ENCODE measurements around the gene COL25A1.

The COL25A1 gene

GRCh38 chr4:109214622-109215301, 87.7 kb downstream of the COL25A1 start:
- no peak for DNase-seq (ENCODE audit: low spot score)

DNA sequence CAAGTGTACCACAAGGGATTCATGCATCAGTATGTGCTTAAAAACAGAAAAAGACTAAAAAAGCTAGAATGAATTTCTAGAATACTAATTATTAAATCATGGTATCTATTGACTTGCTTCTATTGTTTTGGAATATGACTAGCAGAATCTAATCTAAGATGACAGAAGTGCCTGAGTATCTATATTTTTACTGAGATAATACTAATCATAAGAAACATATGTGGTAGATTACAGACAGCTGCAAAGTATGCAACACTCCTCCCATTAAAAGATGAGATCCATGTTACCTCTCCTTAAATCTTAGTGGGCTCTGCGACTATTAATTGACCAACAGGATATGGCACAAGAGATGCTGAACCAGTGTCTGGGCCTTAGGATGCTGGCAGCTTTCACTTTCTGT, 89.4 kb downstream of the COL25A1 start:
- DNase-seq (ENCODE audit: low spot score), result no peak

DNA sequence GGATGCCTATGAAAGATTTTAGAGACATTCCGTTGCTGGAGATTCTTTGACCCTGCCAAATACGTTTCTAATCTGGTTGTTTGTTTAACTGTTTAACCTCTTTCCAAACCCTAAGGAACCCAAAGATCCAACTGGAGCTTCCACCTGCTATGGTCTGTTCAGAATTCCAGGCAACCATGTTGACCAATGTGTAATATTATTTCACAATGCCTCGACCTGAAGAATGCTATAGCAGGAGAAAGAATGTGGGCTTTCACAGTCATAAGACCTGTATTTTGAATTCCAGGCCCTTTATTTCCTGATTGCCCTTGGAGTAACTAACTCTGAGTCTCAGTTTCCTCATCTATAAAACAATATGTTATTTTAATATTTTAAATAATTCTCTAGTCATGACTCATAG, 90.8 kb downstream of the COL25A1 start:
- no peak for DNase-seq (ENCODE audit: low spot score)

DNA sequence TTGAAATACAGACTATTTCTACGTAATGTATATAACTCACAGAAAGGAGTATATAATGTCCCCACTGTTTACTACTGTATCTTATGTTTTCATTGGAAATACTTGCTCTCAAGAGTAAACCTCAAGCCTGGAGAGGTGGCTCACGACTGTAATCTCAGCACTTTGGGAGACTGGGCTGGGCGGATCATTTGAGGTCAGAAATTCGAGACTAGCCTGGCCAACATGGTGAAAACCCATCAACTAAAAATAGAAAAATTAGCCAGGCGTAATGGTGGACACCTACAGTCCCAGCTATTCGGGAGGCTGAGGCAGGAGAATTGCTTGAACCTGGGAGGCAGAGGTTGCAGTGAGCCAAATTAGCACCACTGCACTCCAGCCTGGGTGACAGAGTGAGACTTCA, 92.8 kb downstream of the COL25A1 start:
- DNase-seq (ENCODE audit: low spot score), result no peak

DNA sequence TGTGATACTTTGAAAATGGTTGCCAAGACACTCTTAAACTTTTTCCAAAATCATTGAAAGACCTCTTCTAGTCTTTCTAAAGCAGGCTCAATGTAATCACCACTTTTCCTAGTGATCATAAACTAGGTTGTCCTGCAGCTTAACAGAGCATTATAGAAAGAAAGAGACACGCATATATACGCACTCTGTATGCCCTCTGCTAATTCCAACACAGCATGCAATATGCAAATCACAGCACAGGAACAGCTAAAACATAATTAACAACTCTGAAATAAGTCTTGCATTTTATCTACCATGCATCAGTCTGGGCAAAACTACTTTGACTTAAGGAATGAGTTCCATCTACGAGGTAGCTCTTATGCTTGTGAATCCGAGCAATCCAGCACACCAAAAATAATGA, 94.6 kb downstream of the COL25A1 start:
- no peak for DNase-seq (ENCODE audit: low spot score)

DNA sequence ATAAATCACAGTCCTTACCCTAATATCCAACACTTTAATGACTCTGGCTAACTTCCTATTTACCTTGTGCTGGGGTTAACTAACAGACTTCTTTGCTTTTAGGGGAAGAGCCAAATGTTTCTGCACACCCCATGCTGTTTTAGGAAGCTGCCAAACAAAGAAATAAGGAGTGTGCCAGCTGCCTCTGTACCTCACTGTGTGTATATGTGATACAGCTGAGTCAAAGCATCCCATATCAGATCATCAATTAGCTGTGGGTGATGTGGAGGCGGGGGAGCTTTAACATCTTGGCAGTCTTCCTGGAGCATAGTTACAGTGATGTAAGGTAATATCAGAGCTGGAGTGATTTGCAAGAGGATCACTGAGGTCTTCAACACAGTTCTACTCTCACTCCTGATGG, 95.4 kb downstream of the COL25A1 start:
- DNase-seq (ENCODE audit: low spot score), result no peak

DNA sequence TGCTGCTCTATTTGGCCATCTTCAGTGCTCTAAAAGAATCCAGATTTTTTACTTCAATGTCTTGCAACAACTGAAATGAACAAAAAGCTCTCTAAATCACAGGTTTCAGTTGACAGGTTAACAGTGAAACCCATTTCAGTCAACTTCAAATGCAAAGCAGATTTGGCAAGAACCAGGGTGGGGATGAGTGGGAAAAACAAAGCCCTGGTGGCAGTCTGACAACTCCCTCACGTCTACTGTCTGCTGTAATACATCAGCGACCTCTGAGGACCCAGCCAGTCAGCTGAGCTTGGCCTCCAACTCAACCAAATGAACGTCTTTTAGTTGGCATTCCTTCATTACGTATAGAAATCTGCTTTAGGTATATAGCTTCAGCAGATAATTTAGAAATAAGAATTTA, 95.8 kb downstream of the COL25A1 start:
- DNase-seq (ENCODE audit: low spot score), result no peak

GRCh38 chr4:109205186-109205585, 97.3 kb downstream of the COL25A1 start:
- DNase-seq (ENCODE audit: low spot score), result no peak

DNA sequence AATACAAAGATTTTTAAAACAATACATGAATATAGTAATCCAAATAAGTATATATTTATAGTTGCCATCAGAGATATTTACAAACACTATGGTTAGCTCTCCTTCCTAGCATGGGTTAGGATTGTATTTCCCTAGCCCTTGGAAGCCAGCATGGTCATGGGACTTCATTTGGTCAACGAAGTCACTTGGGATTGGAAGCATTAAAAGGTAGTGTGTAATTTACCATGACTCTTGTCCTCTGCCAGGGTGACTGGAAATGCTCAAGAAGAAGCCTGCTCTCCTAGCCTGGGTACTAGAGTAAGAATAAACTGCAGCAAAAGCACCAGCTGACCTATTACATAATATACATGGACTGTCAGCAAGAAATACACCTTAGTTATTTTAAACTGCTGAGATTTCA, 102.9 kb downstream of the COL25A1 start:
- DNase-seq (ENCODE audit: low spot score), result no peak

GRCh38 chr4:109195646-109196045, 106.8 kb downstream of the COL25A1 start:
- DNase-seq (ENCODE audit: low spot score), result no peak

DNA sequence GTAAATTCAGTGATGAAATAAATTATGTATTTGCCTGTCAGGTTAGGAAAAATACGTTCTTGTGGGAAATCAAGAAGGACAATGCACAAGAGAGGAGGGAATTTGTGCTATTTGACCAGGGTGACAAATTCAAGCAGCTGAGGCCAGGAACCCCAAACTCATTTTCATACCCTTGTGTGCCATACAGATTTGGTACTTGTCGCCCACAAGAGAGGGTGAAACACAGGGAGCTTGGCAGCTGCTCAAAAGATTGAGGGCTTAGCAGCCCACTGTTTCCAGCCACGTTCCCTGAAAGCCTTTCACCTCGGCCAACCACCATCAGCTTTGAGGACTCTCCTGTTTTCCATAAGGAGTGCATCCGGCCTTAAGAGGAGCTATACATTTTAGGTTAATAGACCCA, 111.2 kb downstream of the COL25A1 start:
- DNase-seq (ENCODE audit: low spot score), result no peak

GRCh38 chr4:109186458-109186945, 116.0 kb downstream of the COL25A1 start:
- no peak for DNase-seq (ENCODE audit: low spot score)

GRCh38 chr4:109185951-109186350, 116.5 kb downstream of the COL25A1 start:
- DNase-seq (ENCODE audit: low spot score), result no peak

DNA sequence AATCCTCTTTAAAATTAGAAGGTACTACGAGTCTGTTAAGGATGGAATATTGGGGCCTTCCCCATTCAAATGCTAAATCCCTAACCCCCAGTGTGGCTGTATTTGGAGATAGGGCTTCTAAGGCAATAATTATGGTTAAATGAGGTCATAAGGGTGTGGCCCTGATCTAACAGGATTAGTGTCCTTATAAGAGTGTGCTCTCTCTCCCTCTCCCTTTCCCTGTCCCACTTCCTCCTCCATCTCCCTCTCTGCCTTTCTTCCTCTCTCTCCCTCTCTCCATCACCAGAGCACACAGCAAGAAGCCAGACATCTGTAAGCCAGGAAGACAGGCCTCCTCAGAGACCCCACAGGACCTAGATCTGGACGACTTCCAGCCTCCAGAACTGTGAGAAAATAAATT, 116.9 kb downstream of the COL25A1 start:
- no peak for DNase-seq (ENCODE audit: low spot score)

DNA sequence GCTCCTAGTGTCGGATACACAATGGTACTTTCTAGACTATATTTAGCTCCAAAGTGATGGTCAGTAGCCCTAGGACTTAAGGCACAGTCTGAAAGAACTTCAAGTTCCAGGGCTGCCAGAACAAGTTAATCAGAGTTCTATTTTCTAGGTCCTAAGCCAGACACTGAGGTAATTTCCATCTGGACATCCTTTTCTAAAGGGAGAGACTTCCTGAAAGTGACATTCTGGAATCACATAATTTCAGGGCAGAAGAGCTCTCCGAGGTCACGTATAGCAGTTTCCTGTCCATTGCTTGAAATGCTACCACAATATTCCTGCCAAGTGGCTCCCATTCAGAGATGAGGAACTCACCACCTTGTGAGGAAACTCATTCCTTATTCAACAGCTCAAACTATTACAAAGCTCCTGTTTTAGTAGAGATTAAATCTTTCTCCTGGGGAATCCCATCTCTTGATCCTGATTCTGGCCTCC, 117.9 kb downstream of the COL25A1 start:
- DNase-seq (ENCODE audit: low spot score), result no peak

DNA sequence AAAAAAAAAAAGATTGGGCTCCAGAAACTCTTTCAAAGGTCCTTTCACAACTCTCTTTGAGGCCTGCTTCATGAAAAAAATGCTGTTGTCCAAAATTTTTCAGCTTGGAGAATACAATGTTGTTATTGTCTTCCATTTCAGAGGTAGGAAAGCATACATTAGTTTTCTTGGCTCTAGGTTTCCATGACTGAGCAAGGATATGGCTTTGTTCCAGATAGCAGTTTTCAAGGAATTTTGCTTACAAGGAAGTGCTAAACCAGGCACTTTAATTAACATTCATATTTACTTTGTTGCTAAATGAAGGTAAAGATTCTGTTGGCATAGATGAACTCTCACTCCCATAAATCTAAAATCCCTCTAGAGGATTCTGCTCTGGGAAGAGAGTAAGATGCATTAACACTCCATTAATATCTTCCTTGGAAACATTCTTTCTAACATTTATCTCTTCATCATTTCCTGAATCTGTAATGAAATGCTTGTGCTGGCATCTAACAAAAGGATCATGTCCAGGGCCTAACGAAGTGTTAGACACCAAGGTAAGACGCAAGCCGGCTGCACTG, 118.4 kb downstream of the COL25A1 start:
- no peak for DNase-seq (ENCODE audit: low spot score)

DNA sequence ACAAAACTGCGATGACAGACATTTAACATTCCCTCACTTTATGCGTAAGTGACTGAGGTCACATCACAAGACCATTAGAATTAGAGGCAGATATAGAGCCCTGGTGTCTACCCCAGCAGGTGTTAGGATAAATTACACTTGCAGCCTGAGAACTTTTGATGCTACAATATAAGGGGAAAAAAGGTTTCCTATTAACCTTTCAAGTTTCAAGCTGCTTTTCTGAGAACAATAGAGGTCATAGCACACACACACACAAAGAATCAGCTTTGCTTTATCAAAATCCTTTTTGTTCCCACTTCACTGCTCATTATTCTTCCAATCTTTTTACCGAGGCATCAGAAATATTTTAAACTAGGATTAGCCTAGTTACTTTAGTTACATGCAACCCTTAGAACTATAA, 119.8 kb downstream of the COL25A1 start:
- no peak for DNase-seq (ENCODE audit: low spot score)

- DNase-seq (ENCODE audit: low spot score), result no peak
Observed at GRCh38 chr4:109179061-109179460, 123.4 kb downstream of the COL25A1 start.

DNA sequence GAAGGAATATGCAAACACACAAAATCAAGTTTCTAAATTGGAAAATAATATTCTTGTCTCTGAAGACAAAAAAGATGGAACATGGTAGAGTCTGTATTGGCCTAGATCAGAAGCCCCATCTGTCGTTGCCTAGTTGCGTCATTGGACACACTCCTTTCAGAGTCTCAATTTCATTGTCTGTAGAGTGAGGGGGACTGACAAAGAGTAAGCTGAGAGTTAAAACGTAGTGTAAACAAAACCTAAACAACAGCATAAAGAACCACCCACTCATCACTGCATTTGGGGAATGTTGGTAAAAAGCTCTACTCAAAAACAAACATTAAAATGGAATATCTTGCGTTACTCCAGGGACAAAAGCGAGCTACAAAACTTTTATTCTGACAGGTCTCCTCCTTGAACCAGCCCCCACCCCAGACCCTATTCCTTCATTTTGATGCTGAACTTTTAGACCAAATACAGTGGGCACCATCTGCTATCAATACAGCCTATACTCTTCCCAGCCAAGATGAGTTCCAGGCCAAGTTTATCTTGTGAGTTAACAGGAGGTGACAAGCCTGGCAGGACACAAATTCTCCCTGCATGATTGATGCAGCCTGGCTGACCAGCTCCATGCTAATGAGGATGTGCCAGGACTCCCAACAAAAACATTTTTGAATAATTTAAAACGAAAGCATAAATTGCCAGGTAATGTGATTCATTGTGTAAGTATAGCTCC, 125.2 kb downstream of the COL25A1 start:
- no peak for DNase-seq (ENCODE audit: low spot score)

DNA sequence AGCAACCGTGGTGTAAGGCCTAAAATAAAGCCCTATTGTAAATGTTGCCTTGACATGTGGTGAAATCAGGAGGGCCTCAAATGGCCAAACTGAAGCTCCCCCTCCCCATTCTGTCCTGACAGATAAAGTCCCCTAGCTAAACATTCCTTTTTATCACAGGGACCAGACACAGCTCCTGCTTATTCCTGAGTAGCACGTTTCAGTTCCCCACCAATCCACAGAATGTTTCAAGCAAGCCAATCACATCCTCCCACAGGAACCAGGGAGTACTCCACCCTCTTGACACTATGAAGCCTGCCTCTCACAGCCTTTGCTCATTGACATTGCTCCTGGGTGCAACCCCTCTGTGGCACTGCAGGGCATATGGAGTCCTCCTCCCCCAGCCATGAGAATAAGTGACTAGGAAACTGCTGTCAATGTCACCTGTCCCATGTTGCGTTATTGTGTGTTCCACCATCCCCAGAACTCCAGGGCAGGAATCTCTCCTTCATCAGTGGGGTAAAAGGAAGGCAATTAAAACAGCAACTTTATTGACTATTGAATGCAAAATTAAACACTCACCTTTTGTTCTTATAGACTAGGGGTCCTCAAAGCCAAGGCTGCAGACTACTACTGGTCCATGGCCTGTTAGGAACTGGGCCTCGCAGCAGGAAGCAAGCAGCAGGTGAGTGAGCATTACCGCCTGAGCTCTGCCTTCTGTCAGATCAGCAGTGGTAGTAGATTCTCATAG, 128.1 kb downstream of the COL25A1 start:
- no peak for DNase-seq (ENCODE audit: low spot score)

DNA sequence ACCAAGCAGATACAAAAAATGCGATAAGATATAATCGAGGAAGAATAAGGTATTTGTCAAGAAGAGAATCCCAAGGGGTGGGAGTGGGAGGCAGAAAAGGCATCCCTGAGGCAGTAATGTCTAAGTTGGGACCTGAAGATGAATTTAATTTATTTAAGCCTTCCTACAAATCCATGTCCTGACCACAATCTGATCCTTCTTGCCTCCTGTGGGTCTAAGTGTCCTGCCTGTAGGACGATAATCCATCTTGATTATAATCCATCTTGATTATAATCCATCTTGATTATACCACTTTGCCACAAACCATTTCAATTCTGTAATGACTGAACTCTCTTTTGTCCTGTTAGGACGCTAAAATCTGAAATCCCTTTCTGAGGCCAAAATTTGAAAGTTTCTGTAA, 130.2 kb downstream of the COL25A1 start:
- DNase-seq (ENCODE audit: low spot score), result no peak

- no peak for DNase-seq (ENCODE audit: low spot score)
Observed at GRCh38 chr4:109171070-109171469, 131.4 kb downstream of the COL25A1 start.

- DNase-seq (ENCODE audit: low spot score), result no peak
Observed at GRCh38 chr4:109169170-109169569, 133.3 kb downstream of the COL25A1 start.

Measured in GM03348 (cell line).